Glomerular visceral epithelial cell (primary cell): ENCODE data around the gene RIT2.
"Not testable (repeated sequence)": the region's sequence is repeated elsewhere in the genome, so short reads cannot be mapped to it uniquely, and the experiment has no call there.

Source experiments
- DNase-seq: peaks from one replicate; pipeline ENCODE4 v3.0.0-alpha.2; 2016; ENCODE audit errors: extremely low spot score

Gene RIT2

DNA sequence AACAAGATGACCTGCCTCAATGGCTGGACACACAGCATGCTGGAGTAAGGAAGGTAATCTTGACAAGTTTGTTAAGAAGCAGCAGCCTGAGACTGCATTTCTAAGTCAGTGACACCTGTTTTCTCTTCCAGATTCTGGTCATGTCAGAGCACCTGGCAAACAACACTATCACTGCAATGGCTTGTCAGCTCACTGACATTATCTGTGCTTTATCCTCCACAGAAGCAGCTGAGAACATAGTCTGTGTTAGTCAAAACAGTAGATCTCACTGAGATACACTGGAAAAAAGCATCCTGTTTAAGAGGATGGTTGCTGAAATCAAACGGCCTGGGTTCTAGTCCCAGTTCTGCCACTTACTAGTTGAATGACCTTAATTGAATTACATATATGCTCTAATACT, 355.2 kb downstream of the RIT2 start:
- DNase-seq, result no peak

DNA sequence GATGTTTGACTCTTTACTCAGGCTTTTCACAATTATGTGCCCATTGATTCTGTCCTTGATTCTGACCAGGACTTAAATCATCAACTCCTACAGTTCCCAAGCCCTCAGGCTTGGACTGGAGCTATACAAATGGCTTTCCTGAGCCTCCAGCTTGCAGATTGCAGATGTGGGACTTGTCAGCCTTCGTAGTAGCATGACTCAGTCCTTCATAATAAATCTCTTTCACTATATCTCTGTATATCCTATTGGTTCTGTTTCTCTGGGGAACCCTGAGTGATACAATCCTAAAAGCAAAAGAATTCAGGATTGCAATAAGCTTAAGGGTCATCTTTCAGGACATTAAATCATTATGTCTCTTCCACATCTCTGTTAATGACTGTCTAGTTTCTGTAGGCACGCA, 356.6 kb downstream of the RIT2 start:
- no peak for DNase-seq

DNA sequence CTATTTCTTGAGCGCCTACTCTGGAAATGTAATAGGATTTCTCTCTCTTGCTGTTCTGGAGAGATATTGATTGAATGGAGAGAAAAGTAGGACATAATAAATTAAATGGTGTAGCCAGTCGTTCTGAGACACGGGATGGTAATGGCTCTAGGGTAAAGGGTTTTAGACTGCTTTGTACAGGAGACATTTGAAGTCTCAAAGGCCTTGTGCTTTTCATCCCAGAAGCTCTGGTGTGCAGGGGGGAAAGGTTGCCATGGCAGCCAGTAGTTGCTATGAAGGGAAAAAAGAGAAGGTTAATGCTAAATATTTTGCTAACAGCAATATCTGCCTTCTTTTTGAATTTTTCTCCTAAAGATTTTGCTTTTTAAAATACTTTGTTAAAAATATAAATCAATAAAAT, 359.3 kb downstream of the RIT2 start:
- no peak for DNase-seq

DNA sequence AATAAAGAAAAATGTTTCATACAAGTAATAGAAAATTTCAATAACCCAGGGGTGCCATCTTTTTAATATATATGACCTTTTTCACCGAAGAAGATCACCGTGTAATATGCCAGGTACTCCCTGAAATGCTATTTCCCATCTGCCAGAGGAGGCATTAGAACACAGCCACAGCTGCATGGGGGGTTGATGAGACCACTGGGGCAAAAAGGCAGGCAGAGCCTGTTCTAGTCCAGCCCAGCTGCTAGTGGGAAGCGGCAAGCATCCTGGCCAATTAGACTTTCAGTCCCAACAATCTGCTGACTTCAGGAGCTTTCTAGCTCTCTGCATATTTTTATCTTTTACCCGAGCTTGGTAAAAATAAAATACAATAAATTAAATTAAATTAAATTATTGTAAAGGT, 362.6 kb downstream of the RIT2 start:
- DNase-seq, result no peak

DNA sequence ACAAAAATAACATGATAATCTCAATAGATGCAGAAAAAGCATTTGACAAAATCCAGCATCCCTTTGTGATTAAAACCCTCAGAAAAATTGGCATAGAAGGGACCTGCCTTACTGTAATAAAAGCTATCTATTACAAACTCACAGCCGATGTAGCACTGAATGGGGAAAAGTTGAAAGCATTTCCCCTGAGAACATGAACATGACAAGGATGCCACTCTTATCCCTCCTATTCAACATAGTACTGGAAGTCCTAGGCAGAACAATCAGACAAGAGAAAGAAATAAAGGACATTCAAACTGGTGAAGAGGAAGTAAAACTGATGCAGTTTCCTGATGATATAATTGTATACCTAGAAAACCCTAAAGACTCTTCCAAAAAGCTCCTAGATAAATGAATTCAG, 368.7 kb downstream of the RIT2 start:
- no peak for DNase-seq

DNA sequence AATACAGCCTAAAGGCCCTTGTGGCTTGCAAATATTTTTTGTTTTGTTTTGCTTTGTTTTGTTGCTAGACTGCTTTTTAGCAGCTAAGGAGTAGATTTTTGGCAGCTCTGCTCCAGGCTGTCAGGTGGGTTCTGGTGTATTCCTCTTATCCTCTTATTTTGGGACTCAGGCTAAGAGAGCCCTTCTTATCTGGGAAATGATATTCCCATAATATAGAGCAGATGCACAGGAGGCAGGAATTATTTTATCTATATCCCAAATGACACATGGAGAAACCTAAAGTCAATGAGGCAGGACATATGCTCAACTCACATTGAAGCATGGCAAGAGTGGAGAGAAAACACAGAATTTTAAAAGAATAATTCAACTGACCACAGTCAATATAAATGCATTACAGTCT, 369.6 kb downstream of the RIT2 start:
- no peak for DNase-seq

DNA sequence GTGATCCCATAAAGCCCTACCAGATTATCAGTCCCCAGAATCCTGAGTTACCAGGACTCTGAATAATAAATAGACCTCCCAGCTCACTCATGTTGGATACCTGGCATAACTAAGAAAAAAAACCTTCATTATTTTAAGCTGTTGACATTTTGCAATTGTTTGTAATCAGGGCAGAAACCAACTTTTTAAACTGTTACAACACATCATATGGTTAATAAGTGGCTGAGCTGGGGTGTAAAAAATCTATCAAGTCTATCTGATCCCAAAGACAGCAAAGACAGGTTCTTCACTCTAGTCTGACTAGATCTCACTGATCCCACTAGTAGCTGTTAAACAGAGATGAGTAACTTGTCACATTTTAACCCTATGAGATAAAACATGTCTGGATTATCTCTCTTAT, 370.3 kb downstream of the RIT2 start:
- no peak for DNase-seq

DNA sequence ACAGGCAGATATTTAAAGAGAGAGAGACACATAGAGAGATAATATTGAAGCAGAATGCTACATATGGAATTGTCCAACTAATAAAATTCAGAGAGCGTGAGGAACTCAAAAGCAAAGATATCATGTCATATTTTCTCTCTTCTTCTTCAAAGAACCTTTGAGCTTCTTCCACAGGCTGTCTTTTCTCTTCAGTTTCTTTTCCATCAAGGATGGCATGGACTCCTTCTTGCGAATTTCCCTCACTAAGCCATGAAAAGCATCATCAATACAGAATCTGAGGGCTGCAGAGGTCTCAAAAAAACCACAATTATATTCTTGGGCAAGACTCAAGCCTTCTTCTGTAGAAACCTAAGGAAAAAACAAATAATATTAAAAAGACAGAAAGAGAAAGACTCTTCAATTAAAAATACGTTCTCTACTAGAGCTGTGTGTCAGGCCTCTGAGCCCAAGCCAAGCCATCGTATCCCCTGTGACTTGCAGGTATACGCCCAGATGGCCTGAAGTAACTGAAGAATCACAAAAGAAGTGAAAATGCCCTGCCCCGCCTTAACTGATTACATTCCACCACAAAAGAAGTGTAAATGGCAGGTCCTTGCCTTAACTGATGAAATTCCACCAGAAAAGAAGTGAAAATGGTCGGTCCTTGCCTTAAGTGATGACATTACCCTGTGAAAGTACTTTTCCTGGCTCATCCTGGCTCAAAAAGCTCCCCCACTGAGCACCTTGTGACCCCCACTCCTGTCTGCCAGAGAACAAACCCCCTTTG, 371.9 kb downstream of the RIT2 start:
- DNase-seq, result no peak

DNA sequence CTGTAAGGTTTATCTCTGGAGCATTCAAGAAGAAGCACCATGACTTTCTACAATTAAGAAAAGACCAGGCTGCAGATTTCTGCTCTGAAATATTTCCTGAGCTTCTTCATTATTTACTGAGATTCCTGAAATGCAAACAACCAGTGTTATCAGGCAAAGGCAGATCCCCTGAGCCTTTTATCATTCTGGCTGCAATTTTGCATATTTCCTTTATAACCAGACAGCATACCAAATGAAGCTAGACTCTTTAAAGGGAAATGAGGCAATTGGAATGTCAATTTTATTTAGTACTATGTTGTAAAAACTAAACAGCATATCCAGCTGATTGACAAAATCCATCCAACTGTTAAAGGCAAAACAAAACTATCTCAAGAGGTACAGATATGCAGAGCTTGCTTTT, 372.5 kb downstream of the RIT2 start:
- DNase-seq, result no peak

DNA sequence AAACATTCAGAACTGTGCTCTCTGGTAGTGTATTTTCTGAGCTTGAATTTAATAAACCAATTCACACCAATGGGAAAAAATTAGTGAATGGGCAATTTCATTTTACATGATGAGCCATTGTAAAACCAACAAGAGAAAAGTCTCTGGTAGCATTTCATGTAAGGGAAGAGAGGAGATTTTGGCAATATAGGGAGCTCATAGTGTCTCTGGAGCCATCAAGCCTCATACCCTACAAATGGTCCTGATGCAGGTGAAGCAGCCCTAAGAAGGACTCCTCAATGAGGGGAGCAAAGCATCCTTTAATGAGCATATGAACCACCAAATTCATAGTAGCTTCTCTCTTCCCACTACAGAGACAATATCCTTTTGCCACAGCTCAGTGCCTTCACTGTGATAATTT, 373.0 kb downstream of the RIT2 start:
- DNase-seq, result no peak

DNA sequence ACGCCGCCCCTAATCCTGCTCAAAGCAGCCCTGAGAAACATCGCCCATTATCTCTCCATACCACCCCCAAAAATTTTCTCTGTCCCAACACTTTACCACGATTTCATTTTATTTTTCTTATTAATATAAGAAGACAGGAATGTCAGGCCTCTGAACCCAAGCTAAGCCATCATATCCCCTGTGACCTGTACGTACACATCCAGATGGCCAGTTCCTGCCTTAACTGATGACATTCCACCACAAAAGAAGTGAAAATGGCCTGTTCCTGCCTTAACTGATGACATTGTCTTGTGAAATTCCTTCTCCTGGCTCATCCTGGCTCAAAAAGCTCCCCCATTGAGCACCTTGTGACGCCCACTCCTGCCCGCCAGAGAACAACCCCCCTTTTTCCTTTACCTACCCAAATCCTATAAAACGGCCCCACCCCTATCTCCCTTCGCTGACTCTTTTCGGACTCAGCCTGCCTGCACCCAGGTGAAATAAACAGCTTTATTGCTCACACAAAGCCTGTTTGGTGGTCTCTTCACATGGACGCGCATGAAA, 373.6 kb downstream of the RIT2 start:
- not testable (repeated sequence) for DNase-seq

DNA sequence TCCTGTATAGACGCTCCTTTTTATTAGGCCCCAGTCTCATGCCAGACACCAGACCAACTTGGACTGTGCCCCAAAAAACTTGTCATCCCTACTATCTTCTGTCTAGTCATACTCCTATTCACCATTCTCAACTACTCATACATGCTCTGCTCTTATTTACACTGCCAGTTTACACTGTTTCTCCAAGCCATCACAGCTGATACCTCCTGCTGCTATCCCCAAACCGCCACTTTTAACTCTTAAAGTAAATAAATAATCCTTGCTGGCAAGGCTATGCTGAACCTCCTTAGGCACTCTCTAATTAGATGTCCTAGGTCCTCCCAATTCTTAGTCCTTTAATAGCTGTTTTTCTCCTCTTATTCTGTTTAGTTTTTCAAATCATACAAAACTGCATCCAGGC, 374.2 kb downstream of the RIT2 start:
- not testable (repeated sequence) for DNase-seq

DNA sequence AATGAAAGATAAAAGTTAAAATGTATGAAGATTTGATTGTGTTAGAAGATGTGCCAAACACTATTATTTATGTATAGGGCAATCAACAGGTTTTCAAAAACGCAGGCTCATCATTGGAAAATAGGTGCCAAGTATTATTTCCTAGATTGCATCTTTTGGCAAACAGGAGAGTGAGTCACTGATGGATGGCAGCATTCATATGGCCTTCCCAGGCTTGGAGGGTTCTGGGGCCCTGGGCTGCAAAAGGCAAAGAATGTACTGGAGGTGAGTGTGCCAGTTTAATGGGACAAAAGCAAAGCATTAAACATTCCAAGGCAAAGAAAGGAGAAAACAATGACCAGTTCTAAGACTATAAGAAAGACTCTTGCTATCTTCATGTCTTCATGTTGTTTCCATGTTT, 379.4 kb downstream of the RIT2 start:
- no peak for DNase-seq

DNA sequence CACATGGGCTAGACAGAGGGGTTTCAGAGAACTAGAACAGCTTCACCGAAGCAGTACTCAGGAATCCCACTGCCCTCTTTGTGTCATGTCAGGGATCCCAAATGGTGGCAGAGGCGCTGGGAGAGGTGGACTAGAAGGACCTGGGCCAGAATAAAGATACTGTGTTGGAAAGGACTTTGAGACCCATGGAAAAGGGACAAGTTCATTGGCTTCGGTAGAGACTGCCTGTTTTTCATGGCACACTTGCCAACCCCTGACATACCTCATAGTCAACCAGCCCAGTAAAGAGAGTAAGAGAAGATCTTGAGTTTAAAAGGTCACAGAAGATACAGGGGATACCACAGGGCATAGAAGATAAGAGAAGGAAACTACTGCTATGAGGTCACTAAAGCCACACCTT, 381.0 kb downstream of the RIT2 start:
- no peak for DNase-seq

DNA sequence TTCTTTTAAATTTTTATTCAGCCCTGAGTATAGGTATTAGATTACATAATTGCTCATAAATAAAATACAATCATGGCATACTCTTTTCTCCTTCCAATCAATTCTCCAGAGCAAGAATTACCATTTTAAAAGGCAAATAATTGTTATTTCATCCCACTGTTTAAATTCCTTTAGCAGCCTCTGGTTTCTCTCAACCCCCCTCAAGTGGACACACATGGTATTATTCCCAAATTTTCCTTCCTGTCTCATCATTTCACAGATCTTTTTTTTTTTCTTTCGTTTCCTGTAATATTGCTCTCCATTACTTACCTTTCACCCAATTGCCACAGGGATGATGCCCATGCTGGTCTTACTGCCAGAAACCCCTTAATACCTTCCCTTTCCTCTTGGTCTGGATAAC, 385.2 kb downstream of the RIT2 start:
- DNase-seq, result no peak

DNA sequence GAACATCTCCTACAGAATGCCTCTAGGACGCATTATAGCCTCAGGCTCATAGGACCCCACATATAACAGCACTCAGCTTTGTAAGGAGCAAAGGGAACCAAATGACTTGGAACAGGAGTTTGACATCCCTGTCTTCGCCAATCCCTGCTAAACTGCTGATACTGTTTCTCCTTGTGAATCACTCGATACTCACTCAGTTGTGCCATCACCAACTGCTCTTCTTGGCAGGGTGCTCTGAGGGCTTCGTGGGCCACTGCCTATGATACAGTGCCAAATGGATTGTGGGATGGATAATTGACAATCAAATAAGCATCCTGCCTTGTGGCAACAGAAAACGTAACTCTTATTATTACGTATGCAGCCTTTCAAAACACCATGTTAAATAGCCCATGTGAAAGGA, 396.3 kb downstream of the RIT2 start:
- no peak for DNase-seq

DNA sequence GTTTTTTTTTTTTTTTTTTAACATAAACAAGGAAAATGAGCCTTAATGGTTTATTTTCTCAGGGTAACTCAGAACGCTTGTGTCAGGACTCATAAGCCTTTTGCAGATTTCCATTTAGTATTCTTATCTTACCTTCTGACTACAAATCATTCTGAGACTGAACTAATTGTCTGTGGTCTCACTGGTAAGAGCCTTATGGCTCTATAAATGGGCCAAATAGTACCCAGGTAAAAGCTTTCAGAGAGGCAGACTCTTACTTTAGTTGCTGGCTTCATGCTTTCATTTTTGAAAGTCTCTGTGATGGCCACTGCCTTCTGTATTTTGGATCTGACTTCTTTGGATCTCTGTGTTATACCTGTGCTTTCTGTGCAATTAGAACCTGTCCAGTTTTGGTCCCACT, 403.4 kb downstream of the RIT2 start:
- no peak for DNase-seq

DNA sequence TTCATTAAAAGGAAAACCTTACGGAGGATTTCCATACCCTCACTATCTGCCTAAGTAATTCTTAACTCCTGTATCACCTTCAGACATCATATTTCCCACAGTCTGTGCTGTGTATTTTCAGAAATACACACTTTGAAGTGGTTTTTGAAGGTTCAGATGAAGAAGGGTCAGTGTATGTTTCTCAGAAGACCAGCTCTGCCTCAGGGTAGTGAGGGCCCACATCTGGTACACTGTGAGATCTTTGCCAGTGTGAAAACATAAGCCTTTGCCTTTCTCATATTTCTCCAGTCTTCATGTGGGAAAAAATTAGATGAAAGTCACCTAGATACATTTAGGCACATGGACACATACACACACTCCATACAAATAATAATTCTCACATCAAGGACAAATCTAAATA, 408.4 kb downstream of the RIT2 start:
- DNase-seq, result no peak

DNA sequence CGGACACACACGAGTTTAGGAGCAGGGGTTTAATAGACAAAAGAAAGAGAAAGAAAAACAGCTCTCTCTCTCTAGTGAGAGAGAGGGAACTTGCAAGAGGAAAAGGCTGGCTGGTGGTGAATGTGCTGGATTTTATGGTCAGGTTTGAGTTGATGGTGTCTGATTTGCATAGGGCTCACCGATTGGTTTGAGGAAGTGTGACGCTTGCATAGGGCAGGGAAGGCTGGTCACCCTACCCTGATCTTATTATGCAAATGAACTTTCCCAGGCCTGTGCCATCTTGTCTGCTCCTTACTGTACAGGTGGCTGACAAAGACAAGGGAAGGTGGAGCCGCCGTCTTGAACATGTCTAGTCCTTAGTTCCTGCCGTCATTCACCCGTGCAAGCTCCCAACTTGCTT, 408.9 kb downstream of the RIT2 start:
- no peak for DNase-seq

DNA sequence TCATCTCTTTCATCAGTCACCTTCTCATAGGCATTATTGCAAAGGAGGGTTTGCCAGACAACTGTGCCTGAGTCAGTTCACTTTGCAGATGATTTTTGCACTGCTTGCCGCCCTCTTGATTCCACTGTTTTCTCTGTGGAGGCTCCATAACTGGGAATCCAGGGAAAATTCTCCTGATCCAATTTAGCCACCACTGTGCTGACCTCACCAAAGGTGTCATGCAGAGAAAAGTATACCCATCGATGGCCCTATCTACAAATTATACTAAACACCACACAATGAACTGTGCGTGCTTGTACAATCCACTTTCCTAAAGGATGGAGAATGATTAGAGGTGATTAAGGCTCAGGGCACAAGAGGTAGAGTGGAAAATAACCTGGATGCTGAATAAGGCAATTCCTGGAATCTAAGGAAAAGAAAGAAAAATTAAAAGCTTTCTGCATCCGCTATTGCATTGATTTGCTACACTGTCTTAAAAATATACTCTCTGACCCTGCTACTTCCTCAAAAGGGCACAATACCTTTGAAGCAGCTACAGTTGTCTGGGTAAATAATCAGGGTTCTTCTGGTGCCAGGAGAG, 409.4 kb downstream of the RIT2 start:
- no peak for DNase-seq
